ENCODE data around the gene ZFR2.

GRCh38 chr19:3780786-3781304 is 88.0 kb downstream of the ZFR2 start:
- TF ChIP-seq CTCF (IDR thresholded peaks at IDR 0.05) (no peak), REST (IDR thresholded peaks at IDR 0.05; ENCODE audit: low read depth, low read length) (no peak), SMC3 (IDR thresholded peaks at IDR 0.05; ENCODE audit: low read depth, low read length) (no peak), POLR2AphosphoS5 (IDR thresholded peaks at IDR 0.05; ENCODE audit: low read depth, low read length) (no peak)
